Uterus (tissue), 4 donors: Measurements from ENCODE around the gene VKORC1. TPM values are rescaled to one million over a fixed set of nuclear protein-coding genes. Genes with fewer than 3 reads are reported as not detected.

Experiments
- total RNA-seq, 4 donors: library from RNA; depleted of rRNA in 3 of 4; stranded (reverse); fragments of >200 nt in 3 of 4; gene quantifications; one replicate each; pipeline versions ENCODE4 v1.1.0 to v1.2.4, GENCODE V29; 2014 to 2023
- donor health status: DM: yes; HTN: yes; CAD: no.

The VKORC1 gene
- total RNA-seq, 4 donors from 2014 or later = 68.7 to 81.8 (median 73.5) TPM

Other genes with a start within 250 kb of the VKORC1 start
- gene BCL7C, start 200.7 kb downstream of the VKORC1 start, total RNA-seq = 10 to 100 TPM; 16.5 to 44.8 (median 35.2) TPM
- 10 to 100 TPM in 2 of 4 donors, 1 to 10 TPM in 1, not detected in 1; 2.3 to 20.6 (median 13.8) TPM for gene CTF1, start 198.2 kb downstream of the VKORC1 start, total RNA-seq
- gene FBXL19, start 171.2 kb downstream of the VKORC1 start, total RNA-seq = 10 to 100 TPM in 3 of 4 donors, 1 to 10 TPM in 1; 3.8 to 25.4 (median 19.0) TPM
- gene ORAI3, start 145.7 kb downstream of the VKORC1 start, total RNA-seq = 10 to 100 TPM; 21.7 to 65.0 (median 27.9) TPM
- 10 to 100 TPM in 1 of 4 donors, 1 to 10 TPM in 3; 2.1 to 31.7 (median 3.5) TPM for gene SETD1A, start 137.0 kb downstream of the VKORC1 start, total RNA-seq
- gene HSD3B7, start 109.6 kb downstream of the VKORC1 start, total RNA-seq = 10 to 100 TPM in 2 of 4 donors, 1 to 10 TPM in 2; 7.2 to 18.0 (median 11.3) TPM
- gene STX1B, start 84.2 kb downstream of the VKORC1 start, total RNA-seq = 1 to 10 TPM in 3 of 4 donors, under 1 TPM in 1; 0.88 to 2.6 (median 2.5) TPM
- gene STX4, start 61.2 kb downstream of the VKORC1 start, total RNA-seq = 100 to 1,000 TPM in 1 of 4 donors, 10 to 100 TPM in 3; 26.2 to 114 (median 85.1) TPM
- 10 to 100 TPM in 1 of 4 donors, 1 to 10 TPM in 3; 4.4 to 20.6 (median 6.4) TPM for gene ZNF668, start 20.6 kb downstream of the VKORC1 start, total RNA-seq
- gene ZNF646, start 20.4 kb downstream of the VKORC1 start, total RNA-seq = 10 to 100 TPM in 3 of 4 donors, 1 to 10 TPM in 1; 3.3 to 17.3 (median 15.1) TPM
- gene PRSS53, start 5.9 kb downstream of the VKORC1 start, total RNA-seq = 1 to 10 TPM in 2 of 4 donors, under 1 TPM in 1, not detected in 1; under 0.01 to 5.5 (median 2.4) TPM
- gene BCKDK, start 13.6 kb upstream of the VKORC1 start, total RNA-seq = 10 to 100 TPM; 15.3 to 32.1 (median 21.9) TPM
- 100 to 1,000 TPM in 1 of 4 donors, 10 to 100 TPM in 3; 63.0 to 101 (median 77.8) TPM for gene KAT8, start 22.9 kb upstream of the VKORC1 start, total RNA-seq
- gene PRSS8, start 40.9 kb upstream of the VKORC1 start, total RNA-seq = 1 to 10 TPM in 1 of 4 donors, under 1 TPM in 1, not detected in 2; 0.26 to 8.7 TPM
- gene PRSS36, start 55.3 kb upstream of the VKORC1 start, total RNA-seq = under 1 TPM in 2 of 4 donors, not detected in 2; 0.48 to 0.76 TPM
- gene FUS, start 85.3 kb upstream of the VKORC1 start, total RNA-seq = 100 to 1,000 TPM in 2 of 4 donors, 10 to 100 TPM in 2; 21.5 to 356 (median 109) TPM
- 10 to 100 TPM; 12.7 to 87.1 (median 18.0) TPM for gene PYCARD, start 108.0 kb upstream of the VKORC1 start, total RNA-seq
- gene TRIM72, start 119.3 kb upstream of the VKORC1 start, total RNA-seq = under 1 TPM in 1 of 4 donors, not detected in 3; under 0.01 TPM
- gene PYDC1, start 122.3 kb upstream of the VKORC1 start, total RNA-seq = not detected
- gene ITGAM, start 165.2 kb upstream of the VKORC1 start, total RNA-seq = 1 to 10 TPM; 3.1 to 7.9 (median 5.1) TPM